SK-N-MC (cell line): ENCODE measurements around the gene RAB4B.

Experiments
- DNase-seq: peaks from one replicate; pipeline ENCODE4 v3.0.0-alpha.2; 2011; ENCODE audit warnings: low read depth, low spot score
- H3K27ac ChIP-seq: fragments of 200-600 bp; sonication (generic); 2 replicates; pipeline ENCODE4 v1.5.1; 2016; ENCODE audit warnings: mixed run types
- H3K36me3 ChIP-seq: fragments of 200-600 bp; sonication (generic); 2 replicates; pipeline ENCODE4 v1.6.1; 2017; ENCODE audit warnings: antibody characterized with exemption, low read length, mixed read lengths; ENCODE audit not compliant: insufficient read depth
- H3K4me3 ChIP-seq: fragments of 200-600 bp; sonication (generic); 2 replicates; pipeline ENCODE4 v1.5.1; 2016
- H3K9ac ChIP-seq: fragments of 200-600 bp; sonication (generic); 2 replicates; pipeline ENCODE4 v1.8.0; 2017; ENCODE audit warnings: mixed run types, mixed read lengths; ENCODE audit not compliant: insufficient read length
- H3K9me3 ChIP-seq: fragments of 200-600 bp; sonication (generic); 2 replicates; pipeline ENCODE4 v1.6.1; 2017; ENCODE audit warnings: low read depth, mild to moderate bottlenecking, antibody characterized with exemption, low read length, moderate library complexity, mixed read lengths
- EZH2 ChIP-seq: fragments of 200-600 bp; sonication (generic); IDR thresholded peaks from one replicate; pipeline ENCODE4 v1.6.1; 2017; ENCODE audit warnings: antibody characterized with exemption
- FOXP2 ChIP-seq: optimal IDR thresholded peaks from 2 replicates; pipeline ENCODE3; 2011; ENCODE audit warnings: mild to moderate bottlenecking, moderate library complexity; ENCODE audit not compliant: insufficient read depth; ENCODE audit errors: extremely low read length, control extremely low read depth
- POLR2AphosphoS5 ChIP-seq: IDR thresholded peaks from 2 replicates; pipeline ENCODE4 v1.6.1; 2012; ENCODE audit warnings: mild to moderate bottlenecking, low read depth, low read length, borderline replicate concordance

Gene RAB4B

GRCh38 chr19:40747536-40747935, 30.5 kb upstream of the RAB4B start:
- no peaks in the 10 kb centered on the region for H3K9me3 ChIP-seq
- TF ChIP-seq POLR2AphosphoS5 (no peak), EZH2 (no peak), FOXP2 (no peak)
- no peak overlapping the region for H3K9ac ChIP-seq
- peaks cover 6% of the 10 kb centered on the region for H3K36me3 ChIP-seq
- H3K27ac ChIP-seq, result no peak overlapping the region
- DNase-seq, result no peak
- no peak overlapping the region for H3K4me3 ChIP-seq

- TF ChIP-seq FOXP2, result peak; percentile 84
- no peak for TF ChIP-seq EZH2
- peak; percentile 72 for TF ChIP-seq POLR2AphosphoS5
- Histone ChIP-seq H3K9ac (peak within 1 kb of the TSS; percentile 100), H3K4me3 (peak within 1 kb of the TSS; percentile 97), H3K36me3 (peaks cover 25% of the 10 kb centered on the region), H3K9me3 (no peaks in the 10 kb centered on the region), H3K27ac (peak within 1 kb of the TSS; percentile 98)
- DNase-seq, result peak; percentile 100
Measured at GRCh38 chr19:40750058-40750873, 27.8 kb upstream of the RAB4B start, which contains the start of gene ACTMAP. ACTMAP (minus strand) TSS chr19:40750477; CDS start chr19:40749803, 674 bp downstream.

GRCh38 chr19:40750874-40751537, 27.0 kb upstream of the RAB4B start, which contains the start of gene SNRPA:
SNRPA (plus strand) TSS chr19:40751203; CDS start chr19:40751409, 206 bp downstream.
- H3K9me3 ChIP-seq, result no peaks in the 10 kb centered on the region
- peak within 1 kb of the TSS; percentile 100 for H3K9ac ChIP-seq
- peak; percentile 86 for TF ChIP-seq POLR2AphosphoS5
- TF ChIP-seq FOXP2, result peak; percentile 69
- no peak for TF ChIP-seq EZH2
- peak within 1 kb of the TSS; percentile 97 for H3K4me3 ChIP-seq
- DNase-seq, result peak; percentile 96
- peaks cover 33% of the 10 kb centered on the region for H3K36me3 ChIP-seq
- H3K27ac ChIP-seq, result peak within 1 kb of the TSS; percentile 98

GRCh38 chr19:40752257-40752781, 25.7 kb upstream of the RAB4B start:
- DNase-seq, result no peak
- peak overlapping the region; percentile 89 for H3K4me3 ChIP-seq
- TF ChIP-seq EZH2, result no peak
- TF ChIP-seq POLR2AphosphoS5, result no peak
- TF ChIP-seq FOXP2, result no peak
- no peaks in the 10 kb centered on the region for H3K9me3 ChIP-seq
- H3K27ac ChIP-seq, result no peak overlapping the region; the same call in 1 of the 2 replicates
- peak overlapping the region; percentile 97 for H3K9ac ChIP-seq
- peaks cover 46% of the 10 kb centered on the region for H3K36me3 ChIP-seq

- H3K36me3 ChIP-seq, result peaks cover 66% of the 10 kb centered on the region
- TF ChIP-seq EZH2 (no peak), FOXP2 (no peak), POLR2AphosphoS5 (no peak)
- H3K27ac ChIP-seq, result peak overlapping the region; percentile 77
- H3K9ac ChIP-seq, result peak overlapping the region; percentile 59
- no peaks in the 10 kb centered on the region for H3K9me3 ChIP-seq
- peak overlapping the region; percentile 58 for H3K4me3 ChIP-seq
- no peak for DNase-seq
Measured at GRCh38 chr19:40754611-40755247, 23.3 kb upstream of the RAB4B start.

- Histone ChIP-seq H3K9ac (no peak overlapping the region), H3K4me3 (peak overlapping the region; percentile 22; the same call in 1 of the 2 replicates)
- no peak for TF ChIP-seq EZH2
- no peak for TF ChIP-seq FOXP2
- TF ChIP-seq POLR2AphosphoS5, result no peak
Measured at GRCh38 chr19:40755248-40755624, 22.8 kb upstream of the RAB4B start.

GRCh38 chr19:40755791-40756190, 22.3 kb upstream of the RAB4B start:
- peak overlapping the region; percentile 22; the same call in 1 of the 2 replicates for H3K4me3 ChIP-seq
- no peak overlapping the region for H3K9ac ChIP-seq

More at GRCh38 chr19:40755248-40755624, 22.8 kb upstream of the RAB4B start:
- Histone ChIP-seq H3K9me3 (no peaks in the 10 kb centered on the region), H3K27ac (no peak overlapping the region), H3K36me3 (peaks cover 71% of the 10 kb centered on the region)
- no peak for DNase-seq

More at GRCh38 chr19:40755791-40756190, 22.3 kb upstream of the RAB4B start:
- no peak for DNase-seq
- TF ChIP-seq EZH2 (no peak), POLR2AphosphoS5 (no peak), FOXP2 (no peak)
- no peak overlapping the region for H3K27ac ChIP-seq
- peaks cover 77% of the 10 kb centered on the region for H3K36me3 ChIP-seq
- no peaks in the 10 kb centered on the region for H3K9me3 ChIP-seq
